GM03348 (cell line): ENCODE results near the gene PCDHA6.
"Not testable (repeated sequence)": the region's sequence is repeated elsewhere in the genome, so short reads cannot be mapped to it uniquely, and the experiment has no call there.

Experiments
- DNase-seq: peaks from one replicate; pipeline ENCODE4 v3.0.0; 2012; ENCODE audit warnings: low spot score

The PCDHA6 gene

GRCh38 chr5:140822281-140822629 is 5.5 kb upstream of the PCDHA6 start:
- DNase-seq = no peak

GRCh38 chr5:140822969-140823368 is 4.8 kb upstream of the PCDHA6 start:
- not testable (repeated sequence) for DNase-seq

- DNase-seq = no peak
Observed at GRCh38 chr5:140823475-140823874, 4.3 kb upstream of the PCDHA6 start.

DNA sequence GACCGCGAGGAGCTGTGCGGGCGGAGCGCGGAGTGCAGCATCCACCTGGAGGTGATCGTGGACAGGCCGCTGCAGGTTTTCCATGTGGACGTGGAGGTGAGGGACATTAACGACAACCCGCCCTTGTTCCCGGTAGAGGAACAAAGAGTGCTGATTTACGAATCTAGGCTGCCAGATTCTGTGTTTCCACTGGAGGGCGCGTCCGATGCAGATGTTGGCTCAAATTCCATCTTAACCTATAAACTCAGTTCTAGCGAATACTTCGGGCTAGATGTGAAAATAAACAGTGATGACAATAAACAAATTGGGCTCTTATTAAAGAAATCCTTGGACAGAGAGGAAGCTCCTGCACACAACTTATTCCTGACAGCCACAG is 590 bp downstream of the PCDHA6 start:
- peak; percentile 24 for DNase-seq

DNA sequence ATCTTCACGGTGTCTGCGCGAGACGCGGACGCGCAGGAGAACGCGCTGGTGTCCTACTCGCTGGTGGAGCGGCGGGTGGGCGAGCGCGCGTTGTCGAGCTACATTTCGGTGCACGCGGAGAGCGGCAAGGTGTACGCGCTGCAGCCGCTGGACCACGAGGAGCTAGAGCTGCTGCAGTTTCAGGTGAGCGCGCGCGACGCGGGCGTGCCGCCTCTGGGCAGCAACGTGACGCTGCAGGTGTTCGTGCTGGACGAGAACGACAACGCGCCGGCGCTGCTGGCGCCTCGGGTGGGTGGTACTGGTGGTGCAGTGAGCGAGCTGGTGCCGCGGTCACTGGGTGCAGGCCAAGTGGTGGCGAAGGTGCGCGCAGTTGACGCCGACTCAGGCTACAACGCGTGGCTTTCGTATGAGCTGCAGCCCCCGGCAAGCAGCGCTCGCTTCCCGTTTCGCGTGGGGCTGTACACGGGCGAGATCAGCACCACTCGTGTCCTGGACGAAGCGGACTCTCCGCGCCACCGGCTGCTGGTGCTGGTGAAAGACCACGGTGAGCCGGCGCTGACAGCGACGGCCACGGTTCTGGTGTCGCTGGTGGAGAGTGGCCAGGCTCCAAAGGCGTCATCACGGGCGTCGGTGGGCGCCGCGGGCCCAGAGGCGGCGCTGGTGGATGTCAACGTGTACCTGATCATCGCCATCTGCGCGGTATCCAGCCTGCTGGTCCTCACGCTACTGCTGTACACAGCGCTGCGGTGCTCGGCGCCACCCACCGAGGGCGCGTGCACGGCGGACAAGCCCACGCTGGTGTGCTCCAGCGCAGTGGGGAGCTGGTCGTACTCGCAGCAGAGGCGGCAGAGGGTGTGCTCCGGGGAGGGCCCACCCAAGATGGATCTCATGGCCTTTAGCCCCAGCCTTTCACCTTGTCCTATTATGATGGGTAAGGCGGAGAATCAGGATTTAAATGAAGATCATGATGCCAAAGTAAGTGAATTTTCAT is 2.0 kb downstream of the PCDHA6 start:
- not testable (repeated sequence) for DNase-seq

DNA sequence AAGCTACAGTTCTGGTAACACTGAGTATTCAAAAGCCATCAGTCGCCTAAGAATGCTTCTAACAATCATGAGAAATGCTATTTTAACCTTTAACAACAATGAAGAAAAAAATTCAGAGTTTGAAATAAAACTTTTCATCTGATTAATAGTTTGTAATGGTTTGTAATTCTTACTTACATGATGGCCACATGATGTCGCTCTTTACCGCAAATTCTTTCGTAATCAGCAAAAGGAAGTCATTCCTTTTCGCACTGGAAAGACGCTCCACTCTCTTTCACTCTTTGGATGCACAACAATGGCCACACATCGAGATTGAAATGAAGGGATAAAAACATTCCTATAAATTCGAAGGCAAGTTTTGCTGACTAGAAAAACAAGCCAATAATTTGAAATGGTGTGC is 6.2 kb downstream of the PCDHA6 start, which contains the start of gene PCDHA7:
Gene PCDHA7, plus strand, starts transcription at position 277 of the 400 bp plus-strand sequence. Its CDS starts 115 bp downstream, at position 392.
- DNase-seq = no peak

DNA sequence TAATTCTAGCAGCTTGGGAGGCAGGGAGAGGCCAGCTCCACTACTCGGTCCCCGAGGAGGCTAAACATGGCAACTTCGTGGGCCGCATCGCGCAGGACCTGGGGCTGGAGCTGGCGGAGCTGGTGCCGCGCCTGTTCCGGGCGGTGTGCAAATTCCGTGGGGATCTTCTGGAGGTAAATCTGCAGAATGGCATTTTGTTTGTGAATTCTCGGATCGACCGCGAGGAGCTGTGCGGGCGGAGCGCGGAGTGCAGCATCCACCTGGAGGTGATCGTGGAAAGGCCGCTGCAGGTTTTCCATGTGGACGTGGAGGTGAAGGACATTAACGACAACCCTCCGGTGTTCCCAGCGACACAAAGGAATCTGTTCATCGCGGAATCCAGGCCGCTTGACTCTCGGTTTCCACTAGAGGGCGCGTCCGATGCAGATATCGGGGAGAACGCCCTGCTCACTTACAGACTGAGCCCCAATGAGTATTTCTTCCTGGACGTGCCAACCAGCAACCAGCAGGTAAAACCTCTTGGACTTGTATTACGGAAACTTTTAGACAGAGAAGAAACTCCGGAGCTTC is 6.8 kb downstream of the PCDHA6 start:
- DNase-seq = not testable (repeated sequence)

GRCh38 chr5:140835622-140836510 is 8.1 kb downstream of the PCDHA6 start:
- no peak for DNase-seq

GRCh38 chr5:140840978-140841962 is 13.5 kb downstream of the PCDHA6 start, which contains the start of gene PCDHA8:
Gene PCDHA8, plus strand, starts transcription at chr5:140841187. Its CDS starts 135 bp downstream, at chr5:140841322.
- DNase-seq = no peak

DNA sequence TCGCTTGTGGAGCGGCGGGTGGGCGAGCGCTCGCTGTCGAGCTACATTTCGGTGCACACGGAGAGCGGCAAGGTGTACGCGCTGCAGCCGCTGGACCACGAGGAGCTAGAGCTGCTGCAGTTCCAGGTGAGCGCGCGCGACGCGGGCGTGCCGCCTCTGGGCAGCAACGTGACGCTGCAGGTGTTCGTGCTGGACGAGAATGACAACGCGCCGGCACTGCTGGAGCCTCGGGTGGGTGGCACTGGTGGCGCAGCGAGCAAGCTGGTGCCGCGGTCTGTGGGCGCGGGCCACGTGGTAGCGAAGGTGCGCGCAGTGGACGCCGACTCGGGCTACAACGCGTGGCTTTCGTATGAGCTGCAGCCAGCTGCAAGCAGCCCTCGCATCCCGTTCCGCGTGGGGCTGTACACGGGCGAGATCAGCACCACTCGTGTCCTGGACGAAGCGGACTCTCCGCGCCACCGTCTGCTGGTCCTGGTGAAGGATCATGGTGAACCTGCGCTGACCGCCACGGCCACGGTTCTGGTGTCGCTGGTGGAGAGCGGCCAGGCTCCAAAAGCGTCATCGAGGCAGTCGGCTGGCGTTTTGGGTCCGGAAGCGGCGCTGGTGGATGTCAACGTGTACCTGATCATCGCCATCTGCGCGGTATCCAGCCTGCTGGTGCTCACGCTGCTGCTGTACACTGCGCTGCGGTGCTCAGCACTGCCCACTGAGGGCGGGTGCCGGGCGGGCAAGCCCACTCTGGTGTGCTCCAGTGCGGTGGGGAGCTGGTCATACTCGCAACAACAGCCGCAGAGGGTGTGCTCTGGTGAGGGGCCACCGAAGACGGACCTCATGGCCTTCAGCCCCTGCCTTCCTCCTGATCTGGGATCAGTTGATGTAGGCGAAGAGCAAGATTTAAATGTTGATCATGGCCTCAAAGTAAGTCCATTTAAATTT is 15.3 kb downstream of the PCDHA6 start:
- no peak for DNase-seq

DNA sequence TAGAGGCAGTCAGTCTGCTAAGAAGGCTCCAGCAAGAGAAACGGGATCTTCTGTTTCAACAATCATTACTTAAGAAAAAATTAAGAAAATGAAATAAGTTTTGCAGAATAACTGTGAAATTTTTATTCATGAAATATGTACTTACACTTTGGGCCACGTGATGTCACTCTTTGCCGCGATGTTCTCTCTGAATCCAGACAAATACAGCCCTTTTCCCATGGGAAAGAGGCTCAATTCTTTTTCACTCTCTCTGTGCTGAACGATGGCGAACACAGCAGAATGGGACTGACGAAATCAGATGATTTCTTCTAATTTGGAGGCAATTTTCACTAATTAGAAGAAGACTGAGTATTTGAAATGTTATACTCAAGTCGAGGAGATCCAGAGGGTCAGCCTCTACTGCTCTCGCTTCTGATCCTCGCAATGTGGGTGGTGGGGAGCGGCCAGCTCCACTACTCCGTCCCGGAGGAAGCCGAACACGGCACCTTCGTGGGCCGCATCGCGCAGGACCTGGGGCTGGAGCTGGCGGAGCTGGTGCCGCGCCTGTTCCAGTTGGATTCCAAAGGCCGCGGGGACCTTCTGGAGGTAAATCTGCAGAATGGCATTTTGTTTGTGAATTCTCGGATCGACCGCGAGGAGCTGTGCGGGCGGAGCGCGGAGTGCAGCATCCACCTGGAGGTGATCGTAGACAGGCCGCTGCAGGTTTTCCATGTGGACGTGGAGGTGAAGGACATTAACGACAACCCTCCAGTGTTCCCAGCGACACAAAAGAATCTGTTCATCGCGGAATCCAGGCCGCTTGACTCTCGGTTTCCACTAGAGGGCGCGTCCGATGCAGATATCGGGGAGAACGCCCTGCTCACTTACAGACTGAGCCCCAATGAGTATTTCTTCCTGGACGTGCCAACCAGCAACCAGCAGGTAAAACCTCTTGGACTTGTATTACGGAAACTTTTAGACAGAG is 20.7 kb downstream of the PCDHA6 start, which contains the start of gene PCDHA9:
Gene PCDHA9, plus strand, starts transcription at position 244 of the 964 bp plus-strand sequence. Its CDS starts 114 bp downstream, at position 358.
- not testable (repeated sequence) for DNase-seq

DNA sequence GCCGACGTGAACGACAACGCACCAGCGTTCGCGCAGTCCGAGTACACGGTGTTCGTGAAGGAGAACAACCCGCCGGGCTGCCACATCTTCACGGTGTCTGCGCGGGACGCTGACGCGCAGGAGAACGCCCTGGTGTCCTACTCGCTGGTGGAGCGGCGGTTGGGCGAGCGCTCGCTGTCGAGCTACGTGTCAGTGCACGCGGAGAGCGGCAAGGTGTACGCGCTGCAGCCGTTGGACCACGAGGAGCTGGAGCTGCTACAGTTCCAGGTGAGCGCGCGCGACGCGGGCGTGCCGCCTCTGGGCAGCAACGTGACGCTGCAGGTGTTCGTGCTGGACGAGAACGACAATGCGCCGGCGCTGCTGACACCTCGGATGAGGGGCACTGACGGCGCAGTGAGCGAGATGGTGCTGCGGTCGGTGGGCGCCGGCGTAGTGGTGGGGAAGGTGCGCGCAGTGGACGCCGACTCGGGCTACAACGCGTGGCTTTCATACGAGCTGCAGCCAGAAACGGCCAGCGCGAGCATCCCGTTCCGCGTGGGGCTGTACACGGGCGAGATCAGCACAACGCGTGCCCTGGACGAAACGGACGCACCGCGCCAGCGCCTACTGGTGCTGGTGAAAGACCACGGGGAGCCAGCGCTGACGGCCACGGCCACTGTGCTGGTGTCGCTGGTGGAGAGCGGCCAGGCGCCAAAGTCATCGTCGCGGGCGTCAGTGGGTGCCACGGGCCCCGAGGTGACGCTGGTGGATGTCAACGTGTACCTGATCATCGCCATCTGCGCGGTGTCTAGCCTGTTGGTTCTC is 22.3 kb downstream of the PCDHA6 start:
- not testable (repeated sequence) for DNase-seq

GRCh38 chr5:140855772-140856674 is 28.3 kb downstream of the PCDHA6 start, which contains the start of gene PCDHA10:
Gene PCDHA10, plus strand, starts transcription at chr5:140855897. Its CDS starts 152 bp downstream, at chr5:140856049.
- DNase-seq = no peak

- no peak for DNase-seq
Observed at GRCh38 chr5:140857177-140857986, 29.6 kb downstream of the PCDHA6 start.

- no peak for DNase-seq
Observed at GRCh38 chr5:140857987-140858240, 30.2 kb downstream of the PCDHA6 start.
